Measurements from ENCODE around the gene PRTFDC1. TPM values are rescaled to one million over a fixed set of nuclear protein-coding genes. Genes with fewer than 3 reads are reported as not detected.
"Not testable (repeated sequence)": the region's sequence is repeated elsewhere in the genome, so short reads cannot be mapped to it uniquely, and the experiment has no call there.

Gene PRTFDC1
- total and polyA plus RNA-seq, 2 donors from 2014 or later, result 3.8 to 6.1 TPM

DNA sequence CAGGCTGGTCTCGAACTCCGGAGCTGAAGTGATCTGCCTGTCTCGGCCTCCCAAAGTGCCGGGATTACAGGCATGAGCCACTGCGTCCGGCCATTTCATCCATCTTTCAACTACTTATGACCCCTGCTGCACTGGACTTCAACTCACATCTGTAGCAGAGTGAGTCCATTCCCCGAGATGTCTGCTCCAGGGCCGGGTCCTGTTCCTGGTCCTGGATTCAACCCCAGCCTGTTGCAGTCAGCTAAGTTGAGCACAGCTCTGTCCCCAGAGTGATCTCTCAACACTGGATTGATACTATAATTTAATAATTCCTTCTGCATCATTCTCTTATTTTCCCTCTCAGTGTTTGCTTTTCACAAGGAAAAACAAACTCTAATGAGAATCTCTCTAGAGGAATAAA, 25.8 kb downstream of the PRTFDC1 start:
- no peak for DNase-seq
- FAIRE-seq, result no peak

GRCh38 chr10:24925799-24926198, 26.6 kb downstream of the PRTFDC1 start:
- TF ChIP-seq, protein P1, sequence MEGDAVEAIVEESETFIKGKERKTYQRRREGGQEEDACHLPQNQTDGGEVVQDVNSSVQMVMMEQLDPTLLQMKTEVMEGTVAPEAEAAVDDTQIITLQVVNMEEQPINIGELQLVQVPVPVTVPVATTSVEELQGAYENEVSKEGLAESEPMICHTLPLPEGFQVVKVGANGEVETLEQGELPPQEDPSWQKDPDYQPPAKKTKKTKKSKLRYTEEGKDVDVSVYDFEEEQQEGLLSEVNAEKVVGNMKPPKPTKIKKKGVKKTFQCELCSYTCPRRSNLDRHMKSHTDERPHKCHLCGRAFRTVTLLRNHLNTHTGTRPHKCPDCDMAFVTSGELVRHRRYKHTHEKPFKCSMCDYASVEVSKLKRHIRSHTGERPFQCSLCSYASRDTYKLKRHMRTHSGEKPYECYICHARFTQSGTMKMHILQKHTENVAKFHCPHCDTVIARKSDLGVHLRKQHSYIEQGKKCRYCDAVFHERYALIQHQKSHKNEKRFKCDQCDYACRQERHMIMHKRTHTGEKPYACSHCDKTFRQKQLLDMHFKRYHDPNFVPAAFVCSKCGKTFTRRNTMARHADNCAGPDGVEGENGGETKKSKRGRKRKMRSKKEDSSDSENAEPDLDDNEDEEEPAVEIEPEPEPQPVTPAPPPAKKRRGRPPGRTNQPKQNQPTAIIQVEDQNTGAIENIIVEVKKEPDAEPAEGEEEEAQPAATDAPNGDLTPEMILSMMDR (IDR thresholded peaks at IDR 0.05; ENCODE audit: borderline replicate concordance, extremely low read depth, insufficient read depth), result no peak
- Histone ChIP-seq H3K27me3 (ENCODE audit: control insufficient read depth, insufficient read depth, low read length) (no peaks in the 10 kb centered on the region), H3K9me3 (ENCODE audit: control insufficient read depth in 2 of 3, insufficient read depth in 1 of 3, low read length in 3 of 3) (no peaks in the 10 kb centered on the region), H3K4me1 (ENCODE audit: control insufficient read depth in 2 of 3, insufficient read depth in 2 of 3, low read depth in 1 of 3, low read length in 3 of 3) (peaks cover 0 to 7% (median 3%) of the 10 kb centered on the region in 3 donors), H3K36me3 (ENCODE audit: control insufficient read depth in 2 of 3, insufficient read depth in 3 of 3, low read length in 3 of 3) (no peaks in the 10 kb centered on the region), H3K9ac (ENCODE audit: low read length in 3 of 3) (no peak overlapping the region), H3K4me3 (ENCODE audit: low read length in 3 of 3) (no peak overlapping the region), H3K27ac (ENCODE audit: low read depth in 2 of 2, low read length in 2 of 2) (no peak overlapping the region)
- FAIRE-seq, result no peak
- DNase-seq, result no peak
- intact Hi-C loops (cut with DNase I), result no loop called here

More for the DNA sequence above, 25.8 kb downstream of the PRTFDC1 start:
- Histone ChIP-seq H3K4me3 (ENCODE audit: low read length in 3 of 3) (no peak overlapping the region), H3K27me3 (ENCODE audit: control insufficient read depth, insufficient read depth, low read length) (no peaks in the 10 kb centered on the region), H3K27ac (ENCODE audit: low read depth in 2 of 2, low read length in 2 of 2) (no peak overlapping the region), H3K9me3 (ENCODE audit: control insufficient read depth in 2 of 3, insufficient read depth in 1 of 3, low read length in 3 of 3) (no peaks in the 10 kb centered on the region), H3K4me1 (ENCODE audit: control insufficient read depth in 2 of 3, insufficient read depth in 2 of 3, low read depth in 1 of 3, low read length in 3 of 3) (peaks cover 0 to 2% (median 0%) of the 10 kb centered on the region in 3 donors), H3K9ac (ENCODE audit: low read length in 3 of 3) (no peak overlapping the region), H3K36me3 (ENCODE audit: control insufficient read depth in 2 of 3, insufficient read depth in 3 of 3, low read length in 3 of 3) (no peaks in the 10 kb centered on the region)
- intact Hi-C loops (cut with DNase I), result no loop called here
- TF ChIP-seq, protein P1 (IDR thresholded peaks at IDR 0.05; ENCODE audit: borderline replicate concordance, extremely low read depth, insufficient read depth), result no peak

DNA sequence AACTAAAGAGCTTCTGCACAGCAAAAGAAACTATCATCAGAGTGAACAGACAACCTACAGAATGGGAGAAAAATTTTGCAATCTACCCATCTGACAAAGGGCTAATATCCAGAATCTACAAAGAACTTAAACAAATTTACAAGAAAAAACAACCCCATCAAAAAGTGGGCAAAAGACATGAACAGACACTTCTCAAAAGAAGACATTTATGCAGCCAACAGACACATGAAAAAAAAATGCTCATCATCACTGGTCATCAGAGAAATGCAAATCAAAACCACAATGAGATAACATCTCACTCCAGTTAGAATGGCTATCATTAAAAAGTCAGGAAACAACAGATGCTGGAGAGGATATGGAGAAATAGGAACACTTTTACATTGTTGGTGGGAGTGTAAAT, 27.9 kb downstream of the PRTFDC1 start:
- H3K27ac ChIP-seq (ENCODE audit: low read depth in 2 of 2, low read length in 2 of 2); H3K36me3 ChIP-seq (ENCODE audit: control insufficient read depth in 2 of 3, insufficient read depth in 3 of 3, low read length in 3 of 3); FAIRE-seq; H3K4me3 ChIP-seq (ENCODE audit: low read length in 3 of 3); DNase-seq; H3K9ac ChIP-seq (ENCODE audit: low read length in 3 of 3); H3K9me3 ChIP-seq (ENCODE audit: control insufficient read depth in 2 of 3, insufficient read depth in 1 of 3, low read length in 3 of 3); H3K4me1 ChIP-seq (ENCODE audit: control insufficient read depth in 2 of 3, insufficient read depth in 2 of 3, low read depth in 1 of 3, low read length in 3 of 3); H3K27me3 ChIP-seq (ENCODE audit: control insufficient read depth, insufficient read depth, low read length); intact Hi-C loops (cut with DNase I): not testable (repeated sequence)

GRCh38 chr10:24922222-24922868, 30.1 kb downstream of the PRTFDC1 start:
- H3K36me3 ChIP-seq (ENCODE audit: control insufficient read depth in 2 of 3, insufficient read depth in 3 of 3, low read length in 3 of 3); H3K27ac ChIP-seq (ENCODE audit: low read depth in 2 of 2, low read length in 2 of 2); FAIRE-seq; H3K27me3 ChIP-seq (ENCODE audit: control insufficient read depth, insufficient read depth, low read length); H3K4me3 ChIP-seq (ENCODE audit: low read length in 3 of 3); H3K9me3 ChIP-seq (ENCODE audit: control insufficient read depth in 2 of 3, insufficient read depth in 1 of 3, low read length in 3 of 3); intact Hi-C loops (cut with DNase I); DNase-seq; H3K4me1 ChIP-seq (ENCODE audit: control insufficient read depth in 2 of 3, insufficient read depth in 2 of 3, low read depth in 1 of 3, low read length in 3 of 3); H3K9ac ChIP-seq (ENCODE audit: low read length in 3 of 3): not testable (repeated sequence)
